Spleen (tissue), 11 donors: ENCODE data around the gene DPH3. TPM values are rescaled to one million over a fixed set of nuclear protein-coding genes. Genes with fewer than 3 reads are reported as not detected.
A peak's percentile ranks its signal among the peaks of the same experiment; 100 is the strongest.

ENCODE experiments used
- DNase-seq: peaks from one replicate; pipeline ENCODE4 v3.0.0-alpha.2; 2020
- H3K27ac ChIP-seq, 8 donors: fragments of 200-600 bp; sonication (generic) in 7 of 8; 1 replicate in 4 of 8; 2 replicates in 4 of 8; pipeline versions ENCODE4 v1.5.0 to v1.8.0; 2016 to 2021; ENCODE audit warnings: inconsistent platforms in 4 of 8, mild to moderate bottlenecking in 4 of 8, moderate library complexity in 1 of 8
- H3K27me3 ChIP-seq, 7 donors: fragments of 200-600 bp; sonication (generic) in 6 of 7; replicated peaks in 1 of 7; 1 replicate in 4 of 7; 2 replicates in 3 of 7; pipeline versions ENCODE4 v1.5.0 to v1.8.0; 2016 to 2021; ENCODE audit warnings: inconsistent platforms in 3 of 7, mild to moderate bottlenecking in 1 of 7
- H3K36me3 ChIP-seq, 6 donors: fragments of 200-600 bp; sonication (generic) in 5 of 6; 1 replicate in 4 of 6; 2 replicates in 2 of 6; pipeline versions ENCODE4 v1.5.0 to v1.8.0; 2016 to 2021; ENCODE audit warnings: inconsistent platforms in 2 of 6
- H3K4me1 ChIP-seq, 6 donors: fragments of 200-600 bp; sonication (generic) in 5 of 6; 1 replicate in 3 of 6; 2 replicates in 3 of 6; pipeline versions ENCODE4 v1.5.0 to v1.8.0; 2016 to 2021; ENCODE audit warnings: inconsistent platforms in 3 of 6
- H3K4me3 ChIP-seq, 8 donors: fragments of 200-600 bp; sonication (generic) in 7 of 8; 1 replicate in 4 of 8; 2 replicates in 4 of 8; pipeline versions ENCODE4 v1.5.0 to v1.8.0; 2016 to 2021; ENCODE audit warnings: inconsistent platforms in 4 of 8, mild to moderate bottlenecking in 4 of 8, moderate library complexity in 2 of 8
- H3K9me3 ChIP-seq, 8 donors: fragments of 200-600 bp; sonication (generic) in 7 of 8; 1 replicate in 4 of 8; 2 replicates in 4 of 8; pipeline versions ENCODE4 v1.5.0 to v1.8.0; 2016 to 2021; ENCODE audit warnings: inconsistent platforms in 4 of 8
- CTCF ChIP-seq, 11 experiments: fragments of 200-600 bp in 7 of 11; fragments of 450-650 bp in 4 of 11; sonication (generic) in 4 of 11; IDR thresholded peaks in 8 of 11; conservative IDR thresholded peaks in 3 of 11; 1 replicate in 7 of 11; 2 replicates in 4 of 11; pipeline versions ENCODE4 v1.4.0 to v1.8.0; 2016 to 2021; ENCODE audit warnings: antibody characterized with exemption in 11 of 11, inconsistent platforms in 4 of 11, mild to moderate bottlenecking in 1 of 11
- POLR2A ChIP-seq, 3 donors: fragments of 450-650 bp; IDR thresholded peaks; one replicate each; pipeline ENCODE4 v1.5.1; 2017; ENCODE audit warnings: antibody characterized with exemption in 3 of 3, mild to moderate bottlenecking in 1 of 3
- POLR2AphosphoS5 ChIP-seq, 3 donors: sonication (generic); formaldehyde crosslinking; IDR thresholded peaks; one replicate each; pipeline ENCODE4 v1.5.1; 2017; ENCODE audit warnings: antibody characterized with exemption in 3 of 3
- WGBS, 5 donors: extraction: QIAGEN DNeasy Blood & Tissue Kit in 3 of 5; methylation state at CpG; one replicate each; pipeline versions ENCODE4 v1.1.5 to v1.1.7; 2013 to 2018; 5-methylcytosine and 5-hydroxymethylcytosine counted together
- intact Hi-C: fragments of 100-400 bp; cut with DNase I; formaldehyde crosslinking; loops from one replicate; pipeline ENCODE4 v1.15.0; 2023; ENCODE audit warnings: low total_unique reads
- polyA plus RNA-seq, 3 donors: library from polyadenylated mRNA; stranded (reverse); fragments of 200-250 nt; gene quantifications; one replicate each; pipeline ENCODE4 v1.2.1, GENCODE V29; 2013
- total RNA-seq, 7 donors: library from RNA; depleted of rRNA in 3 of 7; stranded (reverse); fragments of >200 nt in 3 of 7; fragmentation: NEBNext Ultra II Directional in 4 of 7; extraction: Animal tissue kit (Norgen Biotek cat#: 25700) in 4 of 7; gene quantifications; one replicate each; pipeline versions ENCODE4 v1.1.0 to v1.2.1, GENCODE V29; 2016 to 2021
- donor health status: healthy with polysubstance abuse.
- donor health status: DM: no; HTN: no; CAD: no; lungs with moderate emphysema.
- donor health status: DM: no; HTN: no; CAD: no.
- donor health status: Bipolar disorder and iron deficiency.
- donor health status: healthy.
- donor health status: DM: no; HTN: no; CAD: no.
- donor health status: DM: yes; HTN: yes; CAD: no.

Gene DPH3
- total and polyA plus RNA-seq, 10 donors = 7.2 to 17.9 (median 14.2) TPM

DNA sequence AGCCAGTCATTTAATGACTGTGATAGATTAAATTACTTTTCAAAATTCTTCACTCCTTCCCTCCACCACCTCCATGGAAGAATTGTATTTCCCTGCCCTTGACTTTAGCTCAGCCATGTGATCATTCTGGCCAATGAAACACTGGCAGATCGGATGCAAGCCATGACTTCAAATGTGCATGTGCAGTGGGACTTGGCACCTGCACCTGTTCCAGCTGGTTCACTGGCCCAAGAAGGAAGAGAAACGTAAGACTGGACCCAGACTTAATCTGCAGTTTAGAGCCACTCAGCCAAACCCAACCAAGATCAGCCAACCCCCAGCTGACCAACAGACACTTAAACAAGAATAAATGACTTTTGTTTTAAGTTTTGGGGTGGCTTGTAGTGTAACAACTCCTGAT lies 11.8 kb downstream of the DPH3 start:
- 61 to 84% (median 69%) methylated on average over 2 of the region's 2 CpGs for WGBS, 5 donors
- TF ChIP-seq CTCF (IDR thresholded peaks at IDR 0.05 in 8 of 11, conservative IDR thresholded peaks at IDR 0.05 in 3 of 11) (no peak), POLR2A (IDR thresholded peaks at IDR 0.05) (no peak), POLR2AphosphoS5 (IDR thresholded peaks at IDR 0.05) (no peak)
- intact Hi-C loops = no loop called here
- H3K9me3 ChIP-seq = no peaks in the 10 kb centered on the region
- DNase-seq = no peak
- H3K36me3 ChIP-seq = peaks cover 0 to 11% (median 0%) of the 10 kb centered on the region in 6 donors
- H3K27ac ChIP-seq = peak overlapping the region in 2 of 8 donors; percentile 60 to 78
- no peaks in the 10 kb centered on the region for H3K27me3 ChIP-seq
- no peak overlapping the region for H3K4me3 ChIP-seq
- H3K4me1 ChIP-seq = peaks cover 0 to 10% (median 3%) of the 10 kb centered on the region in 6 donors

GRCh38 chr3:16252243-16252978 lies 12.3 kb downstream of the DPH3 start:
- intact Hi-C loops = no loop called here
- no peak for DNase-seq
- H3K9me3 ChIP-seq = no peaks in the 10 kb centered on the region
- TF ChIP-seq CTCF (IDR thresholded peaks at IDR 0.05 in 8 of 11, conservative IDR thresholded peaks at IDR 0.05 in 3 of 11) (no peak), POLR2AphosphoS5 (IDR thresholded peaks at IDR 0.05) (no peak), POLR2A (IDR thresholded peaks at IDR 0.05) (no peak)
- peaks cover 0 to 8% (median 0%) of the 10 kb centered on the region in 6 donors for H3K36me3 ChIP-seq
- no peak overlapping the region for H3K27ac ChIP-seq
- WGBS, 5 donors = 67 to 73% (median 70%) methylated on average over 7 of the region's 7 CpGs
- H3K27me3 ChIP-seq = no peaks in the 10 kb centered on the region
- H3K4me3 ChIP-seq = no peak overlapping the region
- H3K4me1 ChIP-seq = peaks cover 3 to 15% (median 7%) of the 10 kb centered on the region in 6 donors

DNA sequence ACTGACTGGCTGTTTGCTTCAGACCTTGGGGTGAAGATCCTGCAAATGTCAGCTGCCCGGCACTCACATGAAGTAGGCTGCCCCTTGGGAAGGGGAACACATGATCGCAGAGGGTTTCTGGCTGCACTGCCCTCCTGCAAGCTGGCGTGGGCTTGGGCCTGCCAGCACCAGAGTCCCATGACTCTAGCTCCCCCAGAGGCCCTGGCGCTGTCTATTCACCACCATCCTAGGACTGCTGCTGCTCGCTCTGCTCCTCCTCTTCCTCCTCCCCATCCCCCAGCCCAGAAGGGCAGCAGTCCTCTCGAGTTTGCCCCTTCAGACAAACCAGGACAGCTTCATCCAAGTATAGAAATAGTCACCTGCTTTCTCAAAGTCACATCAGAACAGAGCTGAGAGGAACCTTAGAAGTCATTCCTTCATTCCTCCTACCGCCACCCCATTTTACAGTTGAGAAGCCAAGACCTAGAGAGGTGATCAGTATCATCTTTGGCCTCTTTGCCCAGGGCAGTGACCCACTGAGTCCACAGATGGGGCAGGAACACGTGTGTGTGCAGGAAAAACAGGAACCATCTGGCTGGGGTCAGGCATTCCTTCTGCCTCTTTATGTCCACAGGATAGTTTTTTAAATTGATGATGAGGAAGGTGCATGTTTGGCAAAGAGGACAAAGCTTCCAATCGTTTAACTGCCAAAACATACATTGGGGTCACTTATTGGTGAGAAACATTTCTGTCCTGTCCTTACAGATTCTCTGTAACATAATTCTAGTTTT lies 13.2 kb downstream of the DPH3 start:
- WGBS, 5 donors = 67 to 75% (median 72%) methylated on average over 9 of the region's 9 CpGs
- intact Hi-C loops = no loop called here
- H3K9me3 ChIP-seq = no peaks in the 10 kb centered on the region
- H3K27ac ChIP-seq = no peak overlapping the region
- no peak for TF ChIP-seq POLR2AphosphoS5 (IDR thresholded peaks at IDR 0.05)
- TF ChIP-seq POLR2A (IDR thresholded peaks at IDR 0.05) = no peak
- no peak for TF ChIP-seq CTCF (IDR thresholded peaks at IDR 0.05 in 8 of 11, conservative IDR thresholded peaks at IDR 0.05 in 3 of 11)
- no peaks in the 10 kb centered on the region for H3K27me3 ChIP-seq
- H3K4me1 ChIP-seq = peaks cover 7 to 20% (median 11%) of the 10 kb centered on the region in 6 donors
- no peak overlapping the region for H3K4me3 ChIP-seq
- H3K36me3 ChIP-seq = peaks cover 0 to 4% (median 0%) of the 10 kb centered on the region in 6 donors
- DNase-seq = peak; percentile 56

DNA sequence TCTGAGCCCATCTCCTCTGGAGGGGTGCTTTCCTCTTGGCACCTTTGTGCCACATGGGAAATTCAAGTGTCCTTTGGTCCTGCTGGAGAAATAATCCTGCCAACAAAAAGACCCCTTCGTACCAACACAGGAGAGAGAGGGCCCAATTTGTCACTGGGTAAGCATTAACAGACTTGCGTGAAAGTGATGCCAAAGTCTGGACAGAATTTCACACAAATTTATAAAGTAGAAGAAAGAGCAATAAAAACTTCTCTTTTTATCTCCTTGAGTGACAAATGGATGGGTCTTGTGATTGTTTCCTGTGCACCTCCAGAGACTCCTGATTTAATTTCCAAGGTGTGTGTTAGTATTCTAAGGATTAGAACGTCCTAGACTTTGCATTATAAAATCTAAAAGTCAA lies 14.9 kb downstream of the DPH3 start:
- intact Hi-C loops = loop anchor here (5.0 kb wide), 2 partner anchors 433 to 623 kb away; no protein-coding TSS in a partner anchor
- Histone ChIP-seq H3K9me3 (no peaks in the 10 kb centered on the region), H3K36me3 (no peaks in the 10 kb centered on the region), H3K4me1 (peaks cover 7 to 20% (median 12%) of the 10 kb centered on the region in 6 donors), H3K27ac (no peak overlapping the region), H3K4me3 (no peak overlapping the region), H3K27me3 (no peaks in the 10 kb centered on the region)
- WGBS, 5 donors = 80 to 97% (median 87%) methylated on average over 3 of the region's 3 CpGs
- no peak for DNase-seq
- TF ChIP-seq POLR2AphosphoS5 (IDR thresholded peaks at IDR 0.05) = no peak
- TF ChIP-seq POLR2A (IDR thresholded peaks at IDR 0.05) = no peak
- TF ChIP-seq CTCF (IDR thresholded peaks at IDR 0.05 in 8 of 11, conservative IDR thresholded peaks at IDR 0.05 in 3 of 11) = no peak
